K562 (cell line): ENCODE results near the gene CRYZL1. TPM values are rescaled to one million over a fixed set of nuclear protein-coding genes. Genes with fewer than 3 reads are reported as not detected.

Experiments used
- ATAC-seq: fragments of 200-7000 bp; cut with Tn5 transposase; 3 replicates; pipeline ENCODE4 v1.9.1; 2020; ENCODE audit warnings: moderate library complexity
- BruUV-seq: library from RNA; stranded (reverse); fragments of 400-500 nt; replicated peaks from 2 replicates; lab custom pipeline; 2021; lab: Mats Ljungman, UMichigan
- CTCF ChIA-PET: fragments of 300-600 bp; formaldehyde crosslinking; extraction: SDS; loops from one replicate; lab custom pipeline; 2021; ENCODE audit warnings: low intra/inter-chr PET ratio; lab: Yijun Ruan, JAX
- POLR2A ChIA-PET: fragments of 300-600, 350-650 bp; sonication (Branson Sonifier 250); formaldehyde crosslinking; extraction: SDS; loops from one replicate; lab custom pipeline; 2021; ENCODE audit warnings: antibody characterized with exemption, inconsistent platforms; lab: Yijun Ruan, JAX
- DNase-seq, 4 experiments: peaks; one replicate each; pipeline versions ENCODE4 v3.0.0 to v3.0.0-alpha.2; 2011 to 2018; ENCODE audit warnings: low spot score in 3 of 4, mixed read lengths in 3 of 4; ENCODE audit errors: extremely low read depth in 1 of 4
- FAIRE-seq: peaks from 2 replicates; lab custom pipeline; 2011; peaks lifted over from hg19 to GRCh38; lab: Jason Lieb, UNC
- H2AFZ ChIP-seq: 2 replicates; pipeline ENCODE4 v1.6.0; 2011; ENCODE audit warnings: low read depth, low read length, control low read depth, inconsistent platforms
- H3K27ac ChIP-seq: fragments of 200-600 bp; 3 replicates; pipeline ENCODE4 v1.8.0; 2011; ENCODE audit warnings: low read depth, mild to moderate bottlenecking, control low read depth, inconsistent platforms, low read length, moderate library complexity, mixed read lengths; ENCODE audit errors: extremely low read depth
- H3K27me3 ChIP-seq, 2 experiments: fragments of 300-600 bp in 1 of 2; 2 replicates in 1 of 2; 3 replicates in 1 of 2; pipeline versions ENCODE4 v1.6.0 to v1.8.0; 2011; ENCODE audit warnings: inconsistent platforms in 2 of 2, low read length in 2 of 2, mild to moderate bottlenecking in 1 of 2, mixed read lengths in 1 of 2, moderate library complexity in 1 of 2; ENCODE audit not compliant: control insufficient read depth in 2 of 2, insufficient read depth in 2 of 2
- H3K36me3 ChIP-seq: fragments of 300-600 bp; 3 replicates; pipeline ENCODE4 v1.8.0; 2011; ENCODE audit warnings: mild to moderate bottlenecking, low read length, inconsistent platforms; ENCODE audit not compliant: control insufficient read depth, insufficient read depth
- H3K4me1 ChIP-seq, 2 experiments: fragments of 200-600 bp in 1 of 2; replicated peaks in 1 of 2; 2 replicates in 1 of 2; 3 replicates in 1 of 2; pipeline versions ENCODE4 v1.5.1 to v1.8.0; 2011; ENCODE audit warnings: inconsistent platforms in 2 of 2, low read length in 2 of 2, mild to moderate bottlenecking in 1 of 2, mixed read lengths in 1 of 2, moderate library complexity in 1 of 2; ENCODE audit not compliant: control insufficient read depth in 2 of 2, insufficient read depth in 2 of 2
- H3K4me2 ChIP-seq: 2 replicates; pipeline ENCODE4 v1.6.1; 2011; ENCODE audit warnings: low read length, control low read depth, inconsistent platforms, mixed read lengths; ENCODE audit not compliant: insufficient read depth
- H3K4me3 ChIP-seq: fragments of 200-600 bp; sonication (generic), shearing (Covaris generic); 2 replicates; pipeline ENCODE4 v1.5.1; 2016; ENCODE audit warnings: control low read depth, inconsistent platforms
- H3K79me2 ChIP-seq: fragments of 200-600 bp; 3 replicates; pipeline ENCODE4 v1.8.0; 2011; ENCODE audit warnings: low read length, inconsistent platforms; ENCODE audit not compliant: control insufficient read depth, insufficient read depth
- H3K9ac ChIP-seq, 2 experiments: 2 replicates each; pipeline versions ENCODE4 v1.6.0 to v1.6.1; 2011; ENCODE audit warnings: low read depth in 2 of 2, low read length in 2 of 2, control low read depth in 1 of 2, inconsistent platforms in 1 of 2, mild to moderate bottlenecking in 1 of 2, mixed read lengths in 1 of 2; ENCODE audit not compliant: insufficient read depth in 1 of 2
- H3K9me1 ChIP-seq: one replicate; pipeline ENCODE4 v1.6.0; 2011; ENCODE audit warnings: inconsistent platforms, mild to moderate bottlenecking, low read length, moderate library complexity; ENCODE audit not compliant: control insufficient read depth, insufficient read depth
- H3K9me3 ChIP-seq: replicated peaks from 2 replicates; pipeline ENCODE4 v1.5.1; 2011; ENCODE audit warnings: low read depth, low read length, inconsistent platforms; ENCODE audit not compliant: control insufficient read depth, insufficient read depth
- H4K20me1 ChIP-seq: replicated peaks from 2 replicates; pipeline ENCODE4 v1.6.1; 2011; ENCODE audit warnings: low read length, inconsistent platforms, mixed read lengths; ENCODE audit not compliant: control insufficient read depth, insufficient read depth
- ASH1L ChIP-seq: fragments of 450-650 bp; IDR thresholded peaks from 2 replicates; pipeline ENCODE4 v1.6.1; 2018; ENCODE audit warnings: borderline replicate concordance, mild to moderate bottlenecking, low read depth; ENCODE audit not compliant: partially characterized antibody
- CREB3 ChIP-seq: fragments of 450-650 bp; conservative IDR thresholded peaks from 2 replicates; pipeline ENCODE4 v1.6.1; 2016; ENCODE audit warnings: missing genetic modification characterization, low read depth, mild to moderate bottlenecking, missing compliant biosample characterization, moderate library complexity
- DACH1 ChIP-seq: fragments of 450-650 bp; IDR thresholded peaks from 2 replicates; pipeline ENCODE4 v1.6.1; 2018; ENCODE audit not compliant: partially characterized antibody
- DDX20 ChIP-seq: fragments of 450-650 bp; IDR thresholded peaks from 2 replicates; pipeline ENCODE4 v1.6.1; 2016; ENCODE audit warnings: missing genetic modification characterization, low read depth, mild to moderate bottlenecking, missing compliant biosample characterization, moderate library complexity
- FOXK1 ChIP-seq: sonication (generic); formaldehyde crosslinking; IDR thresholded peaks from 2 replicates; pipeline ENCODE4 v1.8.0; 2022; ENCODE audit warnings: missing genetic modification reagents, mild to moderate bottlenecking, borderline replicate concordance
- MTA3 ChIP-seq: fragments of 450-650 bp; formaldehyde crosslinking; IDR thresholded peaks from 2 replicates; pipeline ENCODE4 v1.6.1; 2017; ENCODE audit warnings: mild to moderate bottlenecking, borderline replicate concordance
- NR2C1 ChIP-seq, 2 experiments: fragments of 450-650 bp; IDR thresholded peaks; 2 replicates each; pipeline ENCODE4 v1.6.1; 2017; ENCODE audit warnings: mild to moderate bottlenecking in 2 of 2, antibody characterized with exemption in 1 of 2, inconsistent platforms in 1 of 2, missing compliant biosample characterization in 1 of 2, missing genetic modification characterization in 1 of 2
- POLR2AphosphoS5 ChIP-seq: IDR thresholded peaks from 2 replicates; pipeline ENCODE4 v1.6.1; 2011; ENCODE audit warnings: mild to moderate bottlenecking, low read depth, low read length, moderate library complexity; ENCODE audit not compliant: control insufficient read depth, insufficient read depth
- PPARD ChIP-seq: fragments of 250-450 bp; sonication (Bioruptor Pico); IDR thresholded peaks from 2 replicates; pipeline ENCODE4 v1.8.0; 2022; ENCODE audit warnings: inconsistent platforms, mild to moderate bottlenecking, moderate library complexity
- PREB ChIP-seq: sonication (generic); formaldehyde crosslinking; IDR thresholded peaks from 2 replicates; pipeline ENCODE4 v1.8.1; 2023; ENCODE audit warnings: mild to moderate bottlenecking, missing genetic modification reagents
- WGBS: fragments of 100-300 bp; shearing (Covaris generic); methylation state at CpG from one replicate; pipeline ENCODE4 v1.1.6; 2016; ENCODE audit warnings: low coverage, mixed read lengths; ENCODE audit not compliant: insufficient coverage; ENCODE audit errors: missing lambda C conversion rate; 5-methylcytosine and 5-hydroxymethylcytosine counted together
- in situ Hi-C: fragments of 300-500 bp; cut with MboI; formaldehyde crosslinking; loops from 4 replicates; pipeline ENCODE4 v1.15.0; 2018; ENCODE audit warnings: inconsistent platforms, mixed read lengths
- intact Hi-C: fragments of 100-400 bp; cut with micrococcal nuclease; formaldehyde crosslinking; loops from 2 replicates; pipeline ENCODE4 v1.14.2; 2022
- polyA plus RNA-seq, 8 experiments: library from polyadenylated mRNA; depleted of rRNA in 4 of 8; stranded (reverse) in 5 of 8; unstranded in 3 of 8; fragments of >200 nt; fragmentation: Nextera tagmentation in 2 of 8; fragmentation: Illumina TruSeq in 1 of 8; extraction: Ambion mirVana in 2 of 8; extraction: Trizol in 1 of 8; gene quantifications; 2 replicates each; pipeline versions ENCODE4 v1.2.1 to v1.2.3, GENCODE V29; 2011 to 2014; ENCODE audit warnings: inconsistent platforms in 1 of 8, missing spikeins in 1 of 8
- total RNA-seq, 7 experiments: library from RNA; depleted of rRNA in 6 of 7; stranded (reverse); fragments of >200 nt in 6 of 7; fragmentation: Illumina TruSeq in 2 of 7; extraction: Trizol in 2 of 7; gene quantifications; 2 replicates each; pipeline versions ENCODE4 v1.2.1 to v1.2.3, GENCODE V29; 2011 to 2021; ENCODE audit warnings: low replicate concordance in 1 of 7

Gene CRYZL1
- total and polyA plus RNA-seq, 9 of the 15 experiments (the other 6 are each of a cell fraction or from before 2014, with no cell fraction given), result 19.9 to 98.2 (median 39.2) TPM

- TF ChIP-seq ASH1L, result no peak
- TF ChIP-seq PREB (CRISPR knock-in tag), result no peak
- 0 out of 2 replicates have a peak, but pooled peaks have one; percentile 11 for TF ChIP-seq FOXK1 (CRISPR knock-in tag)
- TF ChIP-seq PPARD (CRISPR knock-in tag), result no peak
- TF ChIP-seq MTA3, result 0 out of 2 replicates have a peak, but pooled peaks have one; percentile 5
- TF ChIP-seq, all 486 proteins: peak for 6
Observed at GRCh38 chr21:33550772-33551660, 90.5 kb downstream of the CRYZL1 start (continued).

- Histone ChIP-seq H3K9ac (no peak overlapping the region), H3K79me2 (peaks cover 99% of the 10 kb centered on the region), H3K27ac (no peak overlapping the region), H2AFZ (no peak overlapping the region), H3K4me2 (no peak overlapping the region), H3K4me1 (peaks cover 5 to 9% of the 10 kb centered on the region in 2 experiments; a peak in 3 of 5 replicates), H3K4me3 (no peak overlapping the region), H4K20me1 (peaks cover 4% of the 10 kb centered on the region; the same call in 1 of the 2 replicates), H3K9me3 (peaks cover 31% of the 10 kb centered on the region), H3K9me1 (no peaks in the 10 kb centered on the region), H3K36me3 (peaks cover 94% of the 10 kb centered on the region), H3K27me3 (no peaks in the 10 kb centered on the region)
- in situ Hi-C loops (no loop called here), intact Hi-C loops (no loop called here)
- FAIRE-seq (no peak), ATAC-seq (no peak), DNase-seq (no peak)
- TSS peak; percentile 14 for BruUV-seq
- over 99% methylated on average over 19 of the region's 19 CpGs for WGBS
- ChIA-PET CTCF (no interaction called here), POLR2A (interaction anchor here (0.6 to 10.6 kb wide), 5 partner anchors 6 to 421 kb away, joined by 3 to 130 read pairs (median 5); partner anchors contain the start of genes GART and SON)
- TF ChIP-seq POLR2AphosphoS5 (peak; percentile 54; the same call in 1 of the 2 replicates), DACH1 (no peak), CREB3 (no peak), DDX20 (no peak), MTA3 (0 out of 2 replicates have a peak, but pooled peaks have one; percentile 18), NR2C1 (IDR thresholded peaks at IDR 0.05) (no peak), NR2C1 (tag; IDR thresholded peaks at IDR 0.05) (no peak)
Observed at GRCh38 chr21:33549848-33550771, 91.4 kb downstream of the CRYZL1 start.
